A673 (cell line): ENCODE data around the gene PARP8. TPM values are rescaled to one million over a fixed set of nuclear protein-coding genes. Genes with fewer than 3 reads are reported as not detected.

Source experiments
- BruUV-seq: library from RNA; stranded (reverse); fragments of 400-500 nt; replicated peaks from 2 replicates; lab custom pipeline; 2021; lab: Mats Ljungman, UMichigan
- CTCF ChIA-PET: fragments of 300-600 bp; sonication (Branson Sonifier 250); formaldehyde crosslinking; loops from one replicate; lab custom pipeline; 2022; ENCODE audit warnings: antibody characterized with exemption; lab: Charles Lee
- POLR2A ChIA-PET: fragments of 300-600 bp; sonication (Branson Sonifier 250); formaldehyde crosslinking; loops from one replicate; lab custom pipeline; 2022; ENCODE audit warnings: antibody characterized with exemption; ENCODE audit not compliant: low non-redundant PET; lab: Charles Lee
- DNase-seq: peaks from one replicate; pipeline ENCODE4 v3.0.0-alpha.2; 2015; ENCODE audit warnings: low spot score
- H3K27ac ChIP-seq: fragments of 200-600 bp; sonication (generic); 2 replicates; pipeline ENCODE4 v1.5.1; 2016; ENCODE audit warnings: mixed run types, low read depth, mild to moderate bottlenecking, mixed read lengths, antibody characterized with exemption, low read length; ENCODE audit not compliant: poor library complexity, severe bottlenecking
- H3K27me3 ChIP-seq: fragments of 200-600 bp; sonication (generic); replicated peaks from 2 replicates; pipeline ENCODE4 v1.6.1; 2017; ENCODE audit warnings: mixed run types, low read depth, mild to moderate bottlenecking, mixed read lengths, antibody characterized with exemption, low read length; ENCODE audit not compliant: insufficient read depth, poor library complexity
- H3K36me3 ChIP-seq: fragments of 200-600 bp; sonication (generic); 2 replicates; pipeline ENCODE4 v1.6.1; 2016; ENCODE audit warnings: mixed run types, mild to moderate bottlenecking, mixed read lengths, antibody characterized with exemption, low read length; ENCODE audit not compliant: insufficient read depth, poor library complexity, severe bottlenecking
- H3K4me1 ChIP-seq: fragments of 200-600 bp; sonication (generic); 2 replicates; pipeline ENCODE4 v1.6.1; 2017; ENCODE audit warnings: mixed run types, mild to moderate bottlenecking, mixed read lengths, antibody characterized with exemption, low read length; ENCODE audit not compliant: insufficient read depth, poor library complexity, severe bottlenecking
- H3K4me3 ChIP-seq: fragments of 200-600 bp; sonication (generic); 2 replicates; pipeline ENCODE4 v1.5.1; 2016; ENCODE audit warnings: low read depth, mixed run types, mild to moderate bottlenecking, mixed read lengths, low read length; ENCODE audit not compliant: poor library complexity, severe bottlenecking
- H3K9me3 ChIP-seq: fragments of 200-600 bp; sonication (generic); 2 replicates; pipeline ENCODE4 v1.6.1; 2016; ENCODE audit warnings: mixed run types, low read depth, mild to moderate bottlenecking, mixed read lengths, antibody characterized with exemption, low read length; ENCODE audit not compliant: poor library complexity, severe bottlenecking
- EZH2 ChIP-seq: fragments of 200-600 bp; sonication (generic); IDR thresholded peaks from 2 replicates; pipeline ENCODE4 v1.6.1; 2017; ENCODE audit warnings: borderline replicate concordance, low read depth, mild to moderate bottlenecking, mixed read lengths, antibody characterized with exemption, low read length; ENCODE audit not compliant: poor library complexity, severe bottlenecking
- intact Hi-C: fragments of 100-400 bp; cut with micrococcal nuclease; formaldehyde crosslinking; loops from one replicate; pipeline ENCODE4 v1.10.0; 2022; ENCODE audit not compliant: unreplicated experiment
- total RNA-seq: library from RNA; stranded (reverse); gene quantifications from 2 replicates; pipeline ENCODE4 v1.2.3, GENCODE V29; 2021
- TF ChIP-seq, protein P1 (sequence below): fragments of 300-800, 200-600 bp; sonication (generic); conservative IDR thresholded peaks from 2 replicates; pipeline ENCODE4 v1.5.1; 2017; ENCODE audit warnings: low read depth, mild to moderate bottlenecking, antibody characterized with exemption, low read length, moderate library complexity, mixed read lengths

PARP8 gene
- total RNA-seq, 1 experiment from 2014 or later: 18.0 TPM

- ChIA-PET CTCF (no interaction called here), POLR2A (no interaction called here)
- TF ChIP-seq, protein P1, sequence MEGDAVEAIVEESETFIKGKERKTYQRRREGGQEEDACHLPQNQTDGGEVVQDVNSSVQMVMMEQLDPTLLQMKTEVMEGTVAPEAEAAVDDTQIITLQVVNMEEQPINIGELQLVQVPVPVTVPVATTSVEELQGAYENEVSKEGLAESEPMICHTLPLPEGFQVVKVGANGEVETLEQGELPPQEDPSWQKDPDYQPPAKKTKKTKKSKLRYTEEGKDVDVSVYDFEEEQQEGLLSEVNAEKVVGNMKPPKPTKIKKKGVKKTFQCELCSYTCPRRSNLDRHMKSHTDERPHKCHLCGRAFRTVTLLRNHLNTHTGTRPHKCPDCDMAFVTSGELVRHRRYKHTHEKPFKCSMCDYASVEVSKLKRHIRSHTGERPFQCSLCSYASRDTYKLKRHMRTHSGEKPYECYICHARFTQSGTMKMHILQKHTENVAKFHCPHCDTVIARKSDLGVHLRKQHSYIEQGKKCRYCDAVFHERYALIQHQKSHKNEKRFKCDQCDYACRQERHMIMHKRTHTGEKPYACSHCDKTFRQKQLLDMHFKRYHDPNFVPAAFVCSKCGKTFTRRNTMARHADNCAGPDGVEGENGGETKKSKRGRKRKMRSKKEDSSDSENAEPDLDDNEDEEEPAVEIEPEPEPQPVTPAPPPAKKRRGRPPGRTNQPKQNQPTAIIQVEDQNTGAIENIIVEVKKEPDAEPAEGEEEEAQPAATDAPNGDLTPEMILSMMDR: no peak
- TF ChIP-seq EZH2: no peak
- Histone ChIP-seq H3K4me3 (no peak overlapping the region), H3K9me3 (no peaks in the 10 kb centered on the region), H3K27me3 (no peaks in the 10 kb centered on the region), H3K4me1 (no peaks in the 10 kb centered on the region), H3K36me3 (no peaks in the 10 kb centered on the region), H3K27ac (no peak overlapping the region)
- no peak for DNase-seq
- BruUV-seq: no TSS peak
- intact Hi-C loops: no loop called here
These were observed 36.4 kb downstream of the PARP8 start for GRCh38 chr5:50702615-50703366.

- Histone ChIP-seq H3K27ac (no peak overlapping the region), H3K36me3 (no peaks in the 10 kb centered on the region), H3K27me3 (no peaks in the 10 kb centered on the region), H3K4me1 (no peaks in the 10 kb centered on the region), H3K9me3 (no peaks in the 10 kb centered on the region), H3K4me3 (no peak overlapping the region)
- no peak for DNase-seq
- CTCF ChIA-PET: no interaction called here
- POLR2A ChIA-PET: no interaction called here
- BruUV-seq: no TSS peak
- no peak for TF ChIP-seq EZH2
- TF ChIP-seq, protein P1: no peak
- intact Hi-C loops: no loop called here
These were observed 36.9 kb downstream of the PARP8 start for GRCh38 chr5:50703367-50703666.

GRCh38 chr5:50704730-50705129 lies 38.3 kb downstream of the PARP8 start:
- no TSS peak for BruUV-seq
- no peak overlapping the region for H3K27ac ChIP-seq
- no peaks in the 10 kb centered on the region for H3K27me3 ChIP-seq
- no peak for DNase-seq
- ChIA-PET CTCF (no interaction called here), POLR2A (no interaction called here)
- no peaks in the 10 kb centered on the region for H3K9me3 ChIP-seq
- TF ChIP-seq, protein P1: no peak
- TF ChIP-seq EZH2: no peak
- H3K36me3 ChIP-seq: no peaks in the 10 kb centered on the region
- H3K4me1 ChIP-seq: no peaks in the 10 kb centered on the region
- intact Hi-C loops: no loop called here
- no peak overlapping the region for H3K4me3 ChIP-seq
